ENCODE data around the gene HDDC2.

HDDC2 gene, protein sequence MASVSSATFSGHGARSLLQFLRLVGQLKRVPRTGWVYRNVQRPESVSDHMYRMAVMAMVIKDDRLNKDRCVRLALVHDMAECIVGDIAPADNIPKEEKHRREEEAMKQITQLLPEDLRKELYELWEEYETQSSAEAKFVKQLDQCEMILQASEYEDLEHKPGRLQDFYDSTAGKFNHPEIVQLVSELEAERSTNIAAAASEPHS

DNA sequence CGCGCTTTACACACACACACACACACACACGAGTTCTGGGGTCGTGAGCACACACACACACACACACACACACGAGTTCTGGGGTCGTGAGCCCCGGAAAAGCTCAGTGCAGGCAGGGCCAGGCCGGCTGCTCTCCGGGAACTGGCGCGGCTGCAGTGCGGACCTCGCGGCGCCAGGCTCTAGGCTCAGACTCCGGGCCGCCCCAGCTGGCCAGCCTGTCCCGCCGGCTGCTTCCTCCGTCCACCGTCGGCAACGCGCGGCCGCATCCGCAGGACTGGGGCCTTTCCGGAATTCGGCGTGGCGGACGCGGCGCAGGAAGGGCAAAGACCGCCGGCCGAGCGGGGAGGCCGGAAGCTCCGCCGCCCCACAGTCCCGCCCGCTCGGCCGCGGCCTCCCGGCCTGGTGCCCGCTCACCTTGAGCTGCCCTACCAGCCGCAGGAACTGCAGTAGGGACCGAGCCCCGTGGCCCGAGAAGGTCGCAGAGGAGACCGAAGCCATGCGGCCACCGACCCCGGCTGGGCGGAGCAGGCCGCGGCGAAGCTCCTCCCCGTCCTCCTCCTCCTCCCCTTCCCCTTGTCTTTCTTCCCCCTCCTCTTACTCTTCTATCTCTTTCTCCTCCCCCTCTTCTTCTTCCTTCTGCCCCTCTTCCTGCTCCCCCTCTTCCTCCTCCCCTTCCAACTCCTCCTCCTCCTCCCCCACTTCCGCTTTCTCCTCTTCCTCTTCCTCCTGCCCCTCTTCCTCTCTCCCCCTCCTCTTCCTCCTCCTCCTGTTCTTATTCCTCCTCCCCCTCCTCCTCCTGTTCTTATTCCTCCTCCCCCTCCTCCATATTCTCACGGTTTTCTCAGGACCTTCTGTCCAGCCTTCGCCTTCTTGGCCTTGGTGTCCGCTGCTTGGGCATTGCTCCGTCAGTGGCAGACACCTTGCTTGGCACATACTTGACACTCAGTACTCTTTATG is at the start of gene HDDC2:
HDDC2 (minus strand) TSS at position 533 of the 957 bp plus-strand sequence; CDS start at position 498, 35 bp downstream.
- H3K9ac ChIP-seq (ENCODE audit: low read length) = peak within 1 kb of the TSS; percentile 83
- H3K27me3 ChIP-seq (ENCODE audit: control insufficient read depth, insufficient read depth, low read length) = no peaks in the 10 kb centered on the region
- peaks cover 8% of the 10 kb centered on the region for H3K4me1 ChIP-seq (ENCODE audit: control insufficient read depth, insufficient read depth, low read length)
- peak within 1 kb of the TSS; percentile 72 for H3K4me3 ChIP-seq (ENCODE audit: low read length)
- H3K36me3 ChIP-seq (ENCODE audit: control insufficient read depth, insufficient read depth, low read length) = no peaks in the 10 kb centered on the region
- no peaks in the 10 kb centered on the region for H3K9me3 ChIP-seq (ENCODE audit: control insufficient read depth, low read length)

- Histone ChIP-seq H3K9me3 (ENCODE audit: control insufficient read depth, low read length) (no peaks in the 10 kb centered on the region), H3K4me1 (ENCODE audit: control insufficient read depth, insufficient read depth, low read length) (no peaks in the 10 kb centered on the region), H3K9ac (ENCODE audit: low read length) (no peak overlapping the region), H3K27me3 (ENCODE audit: control insufficient read depth, insufficient read depth, low read length) (peaks cover 9% of the 10 kb centered on the region), H3K4me3 (ENCODE audit: low read length) (no peak overlapping the region), H3K36me3 (ENCODE audit: control insufficient read depth, insufficient read depth, low read length) (no peaks in the 10 kb centered on the region)
Measured at GRCh38 chr6:125346926-125347563, 45.3 kb upstream of the HDDC2 start.

GRCh38 chr6:125346201-125346925 is 44.6 kb upstream of the HDDC2 start:
- Histone ChIP-seq H3K4me1 (ENCODE audit: control insufficient read depth, insufficient read depth, low read length) (no peaks in the 10 kb centered on the region), H3K36me3 (ENCODE audit: control insufficient read depth, insufficient read depth, low read length) (no peaks in the 10 kb centered on the region), H3K9me3 (ENCODE audit: control insufficient read depth, low read length) (no peaks in the 10 kb centered on the region), H3K4me3 (ENCODE audit: low read length) (no peak overlapping the region), H3K9ac (ENCODE audit: low read length) (no peak overlapping the region), H3K27me3 (ENCODE audit: control insufficient read depth, insufficient read depth, low read length) (peaks cover 9% of the 10 kb centered on the region)

DNA sequence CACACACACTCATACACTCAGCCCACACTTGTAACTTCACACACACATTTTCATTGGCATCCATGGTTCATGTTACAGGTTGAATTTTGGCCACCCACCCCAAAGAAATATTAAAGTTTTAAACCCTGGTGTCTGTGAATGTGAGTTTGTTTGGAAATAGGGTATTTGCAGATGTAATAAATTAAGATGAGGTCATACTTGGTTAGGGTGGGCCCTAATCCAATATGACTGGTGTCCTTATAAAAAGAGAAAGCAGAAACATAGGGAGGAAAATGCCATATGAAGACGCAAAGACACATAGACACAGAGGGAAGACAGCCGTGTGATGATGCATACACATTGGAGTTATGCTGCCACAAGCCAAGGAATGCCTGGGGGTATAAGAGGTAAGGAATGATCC is 39.7 kb upstream of the HDDC2 start:
- Histone ChIP-seq H3K4me3 (ENCODE audit: low read length) (no peak overlapping the region), H3K9ac (ENCODE audit: low read length) (no peak overlapping the region), H3K9me3 (ENCODE audit: control insufficient read depth, low read length) (no peaks in the 10 kb centered on the region), H3K27me3 (ENCODE audit: control insufficient read depth, insufficient read depth, low read length) (peaks cover 7% of the 10 kb centered on the region), H3K36me3 (ENCODE audit: control insufficient read depth, insufficient read depth, low read length) (no peaks in the 10 kb centered on the region), H3K4me1 (ENCODE audit: control insufficient read depth, insufficient read depth, low read length) (no peaks in the 10 kb centered on the region)

GRCh38 chr6:125340991-125341390 is 39.2 kb upstream of the HDDC2 start:
- Histone ChIP-seq H3K4me3 (ENCODE audit: low read length) (no peak overlapping the region), H3K27me3 (ENCODE audit: control insufficient read depth, insufficient read depth, low read length) (peaks cover 3% of the 10 kb centered on the region), H3K9ac (ENCODE audit: low read length) (no peak overlapping the region)

DNA sequence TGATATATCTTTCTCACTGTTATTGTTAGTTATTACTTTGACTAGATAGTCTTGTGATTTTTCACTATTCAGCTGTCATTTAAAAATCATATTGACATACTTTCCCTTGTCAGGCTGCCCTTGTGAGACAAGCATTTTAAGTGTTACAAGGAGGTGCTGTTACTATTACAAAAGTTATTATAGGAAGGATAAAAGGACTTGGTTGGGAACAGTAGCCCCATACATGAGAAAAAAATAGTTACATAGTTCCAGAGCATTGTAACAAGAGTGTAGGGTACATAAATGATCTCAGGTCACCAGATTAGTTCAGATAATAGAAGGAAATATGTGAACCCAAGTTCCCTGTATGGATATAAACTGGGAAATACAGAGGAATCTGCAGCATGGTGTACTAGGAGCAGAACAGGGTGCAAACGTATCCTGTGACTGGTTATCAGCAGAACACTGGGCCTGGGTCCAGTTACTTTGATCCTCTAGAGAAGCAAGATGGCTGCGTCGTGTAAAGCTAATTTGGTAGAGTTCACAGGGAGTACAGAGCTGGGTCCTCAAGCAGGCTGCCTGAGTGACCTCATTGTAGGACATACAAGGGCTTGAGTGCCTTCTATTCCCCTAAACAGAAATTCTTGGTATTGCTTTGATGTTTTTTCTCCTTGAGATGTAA is 38.5 kb upstream of the HDDC2 start:
- H3K36me3 ChIP-seq (ENCODE audit: control insufficient read depth, insufficient read depth, low read length) = no peaks in the 10 kb centered on the region
- H3K9me3 ChIP-seq (ENCODE audit: control insufficient read depth, low read length) = no peaks in the 10 kb centered on the region
- no peaks in the 10 kb centered on the region for H3K4me1 ChIP-seq (ENCODE audit: control insufficient read depth, insufficient read depth, low read length)
- no peak overlapping the region for H3K9ac ChIP-seq (ENCODE audit: low read length)
- no peak overlapping the region for H3K4me3 ChIP-seq (ENCODE audit: low read length)
- H3K27me3 ChIP-seq (ENCODE audit: control insufficient read depth, insufficient read depth, low read length) = no peaks in the 10 kb centered on the region

More at GRCh38 chr6:125340991-125341390, 39.2 kb upstream of the HDDC2 start:
- Histone ChIP-seq H3K36me3 (ENCODE audit: control insufficient read depth, insufficient read depth, low read length) (no peaks in the 10 kb centered on the region), H3K9me3 (ENCODE audit: control insufficient read depth, low read length) (no peaks in the 10 kb centered on the region), H3K4me1 (ENCODE audit: control insufficient read depth, insufficient read depth, low read length) (no peaks in the 10 kb centered on the region)

DNA sequence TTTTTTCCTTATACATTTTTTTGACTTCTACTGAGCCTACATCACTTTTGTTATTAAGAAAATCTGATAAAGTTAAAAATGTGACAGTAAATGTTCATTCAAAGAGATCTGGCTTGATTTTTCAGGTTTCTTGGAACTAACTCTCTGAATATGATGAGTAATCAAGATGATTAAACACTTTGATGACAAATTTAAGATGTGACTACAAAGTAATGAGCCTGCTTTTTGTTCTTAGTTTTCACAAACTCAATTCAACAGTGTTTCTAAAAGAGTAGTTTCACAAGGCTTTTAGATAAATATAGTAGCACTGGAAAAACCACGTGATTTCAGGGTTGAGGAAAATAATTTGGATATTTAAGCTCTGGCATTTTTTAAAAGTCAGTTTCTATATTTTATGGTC is 37.9 kb upstream of the HDDC2 start:
- Histone ChIP-seq H3K36me3 (ENCODE audit: control insufficient read depth, insufficient read depth, low read length) (no peaks in the 10 kb centered on the region), H3K9ac (ENCODE audit: low read length) (no peak overlapping the region), H3K9me3 (ENCODE audit: control insufficient read depth, low read length) (no peaks in the 10 kb centered on the region), H3K27me3 (ENCODE audit: control insufficient read depth, insufficient read depth, low read length) (no peaks in the 10 kb centered on the region), H3K4me1 (ENCODE audit: control insufficient read depth, insufficient read depth, low read length) (no peaks in the 10 kb centered on the region), H3K4me3 (ENCODE audit: low read length) (no peak overlapping the region)

DNA sequence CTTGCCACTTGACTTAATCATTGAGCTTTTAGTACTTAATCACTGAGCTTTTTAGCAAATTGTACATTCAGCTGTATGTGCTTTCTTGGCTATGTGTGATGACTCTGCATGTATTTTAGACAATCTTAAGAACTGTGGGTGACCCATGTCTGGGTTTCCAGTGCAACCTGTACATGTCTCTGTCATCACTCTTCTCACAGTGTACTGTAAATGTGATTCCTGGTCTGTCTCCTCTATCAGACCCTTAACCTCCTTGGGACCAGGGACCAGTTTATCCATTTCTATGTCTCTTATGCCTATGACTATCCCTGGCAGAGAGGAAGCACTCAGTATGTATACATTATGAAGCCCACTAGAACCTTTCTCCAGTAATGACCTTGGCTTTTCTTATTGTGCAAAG is 36.6 kb upstream of the HDDC2 start:
- H3K9me3 ChIP-seq (ENCODE audit: control insufficient read depth, low read length) = no peaks in the 10 kb centered on the region
- no peak overlapping the region for H3K9ac ChIP-seq (ENCODE audit: low read length)
- H3K4me3 ChIP-seq (ENCODE audit: low read length) = no peak overlapping the region
- no peaks in the 10 kb centered on the region for H3K4me1 ChIP-seq (ENCODE audit: control insufficient read depth, insufficient read depth, low read length)
- H3K27me3 ChIP-seq (ENCODE audit: control insufficient read depth, insufficient read depth, low read length) = no peaks in the 10 kb centered on the region
- no peaks in the 10 kb centered on the region for H3K36me3 ChIP-seq (ENCODE audit: control insufficient read depth, insufficient read depth, low read length)

DNA sequence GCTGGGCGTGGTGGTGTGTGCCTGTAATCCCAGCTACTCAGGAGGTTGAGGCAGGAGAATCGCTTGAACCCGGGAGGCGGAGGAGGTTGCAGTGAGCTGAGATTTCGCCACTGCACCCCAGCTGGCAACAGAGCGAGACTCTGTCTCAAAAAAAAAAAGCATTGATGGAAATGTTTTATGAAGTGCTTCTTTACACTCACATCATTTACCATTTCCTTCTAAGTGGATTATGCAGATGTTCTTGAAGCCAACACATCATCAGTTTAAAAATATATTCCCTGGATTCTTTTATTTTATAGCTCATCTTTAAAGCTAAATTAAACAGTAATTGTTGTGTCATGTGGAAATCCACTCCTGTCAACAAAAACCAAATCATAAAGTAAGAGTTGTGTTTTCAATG is 35.9 kb upstream of the HDDC2 start:
- Histone ChIP-seq H3K27me3 (ENCODE audit: control insufficient read depth, insufficient read depth, low read length) (no peaks in the 10 kb centered on the region), H3K4me1 (ENCODE audit: control insufficient read depth, insufficient read depth, low read length) (no peaks in the 10 kb centered on the region), H3K9ac (ENCODE audit: low read length) (no peak overlapping the region), H3K36me3 (ENCODE audit: control insufficient read depth, insufficient read depth, low read length) (no peaks in the 10 kb centered on the region), H3K4me3 (ENCODE audit: low read length) (no peak overlapping the region), H3K9me3 (ENCODE audit: control insufficient read depth, low read length) (no peaks in the 10 kb centered on the region)

DNA sequence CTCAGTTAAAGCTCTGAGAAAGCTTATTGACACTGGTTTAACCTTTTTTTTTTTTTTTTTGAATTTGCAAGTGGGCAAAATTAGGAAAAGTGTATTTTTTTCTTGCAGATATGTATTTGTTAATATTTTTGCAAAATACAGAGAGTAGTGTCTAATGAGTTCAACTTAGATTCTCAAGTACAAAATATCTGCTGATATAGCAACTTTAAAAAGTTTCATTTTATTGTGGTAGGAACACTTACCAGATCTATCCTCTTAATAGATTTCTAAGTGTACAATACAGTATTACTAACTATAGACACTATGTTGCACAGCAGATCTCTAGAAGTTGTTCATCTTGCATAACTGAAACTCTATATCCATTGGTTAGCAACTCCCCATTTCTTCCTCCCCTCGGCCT is 30.9 kb upstream of the HDDC2 start:
- Histone ChIP-seq H3K4me1 (ENCODE audit: control insufficient read depth, insufficient read depth, low read length) (no peaks in the 10 kb centered on the region), H3K4me3 (ENCODE audit: low read length) (no peak overlapping the region), H3K27me3 (ENCODE audit: control insufficient read depth, insufficient read depth, low read length) (peaks cover 6% of the 10 kb centered on the region), H3K36me3 (ENCODE audit: control insufficient read depth, insufficient read depth, low read length) (no peaks in the 10 kb centered on the region), H3K9ac (ENCODE audit: low read length) (no peak overlapping the region), H3K9me3 (ENCODE audit: control insufficient read depth, low read length) (no peaks in the 10 kb centered on the region)

DNA sequence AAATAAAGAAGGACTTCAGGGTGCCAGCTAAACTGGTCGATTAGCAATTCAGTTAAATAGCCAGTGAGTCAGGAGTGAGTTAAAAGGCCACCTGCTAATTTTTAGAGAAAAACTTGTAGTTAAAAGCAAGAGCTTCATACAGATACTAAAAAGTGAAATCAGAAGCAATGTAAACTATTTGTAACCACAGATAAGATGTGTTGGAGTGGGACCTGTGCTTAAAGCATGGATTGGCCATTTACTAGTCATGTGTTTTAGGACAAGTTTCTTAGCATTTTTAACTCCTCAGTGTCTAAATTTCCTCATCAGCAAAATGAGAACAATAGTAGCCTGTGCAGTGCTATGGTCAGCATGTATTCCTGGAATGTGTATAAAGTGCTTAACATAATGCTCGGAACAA is 23.8 kb upstream of the HDDC2 start:
- H3K9me3 ChIP-seq (ENCODE audit: control insufficient read depth, low read length) = no peaks in the 10 kb centered on the region
- H3K9ac ChIP-seq (ENCODE audit: low read length) = no peak overlapping the region
- no peak overlapping the region for H3K4me3 ChIP-seq (ENCODE audit: low read length)
- H3K36me3 ChIP-seq (ENCODE audit: control insufficient read depth, insufficient read depth, low read length) = no peaks in the 10 kb centered on the region
- H3K27me3 ChIP-seq (ENCODE audit: control insufficient read depth, insufficient read depth, low read length) = peaks cover 11% of the 10 kb centered on the region
- H3K4me1 ChIP-seq (ENCODE audit: control insufficient read depth, insufficient read depth, low read length) = no peaks in the 10 kb centered on the region

Data from mucosa of stomach (tissue), 1 donor.